D721Med (cell line): ENCODE measurements around the gene SIGLEC7.

ENCODE experiments used
- DNase-seq: peaks from one replicate; pipeline ENCODE4 v3.0.0; 2011; ENCODE audit warnings: low spot score; ENCODE audit not compliant: insufficient read length
- FAIRE-seq: peaks from 2 replicates; lab custom pipeline; 2011; peaks lifted over from hg19 to GRCh38; lab: Jason Lieb, UNC
- TF ChIP-seq, protein P1 (sequence below): IDR thresholded peaks from 2 replicates; pipeline ENCODE4 v1.5.1; 2012; ENCODE audit warnings: mild to moderate bottlenecking, control low read depth; ENCODE audit not compliant: insufficient read depth; ENCODE audit errors: missing control alignments

Gene SIGLEC7

GRCh38 chr19:51158474-51159129, 16.5 kb downstream of the SIGLEC7 start:
- TF ChIP-seq, protein P1, sequence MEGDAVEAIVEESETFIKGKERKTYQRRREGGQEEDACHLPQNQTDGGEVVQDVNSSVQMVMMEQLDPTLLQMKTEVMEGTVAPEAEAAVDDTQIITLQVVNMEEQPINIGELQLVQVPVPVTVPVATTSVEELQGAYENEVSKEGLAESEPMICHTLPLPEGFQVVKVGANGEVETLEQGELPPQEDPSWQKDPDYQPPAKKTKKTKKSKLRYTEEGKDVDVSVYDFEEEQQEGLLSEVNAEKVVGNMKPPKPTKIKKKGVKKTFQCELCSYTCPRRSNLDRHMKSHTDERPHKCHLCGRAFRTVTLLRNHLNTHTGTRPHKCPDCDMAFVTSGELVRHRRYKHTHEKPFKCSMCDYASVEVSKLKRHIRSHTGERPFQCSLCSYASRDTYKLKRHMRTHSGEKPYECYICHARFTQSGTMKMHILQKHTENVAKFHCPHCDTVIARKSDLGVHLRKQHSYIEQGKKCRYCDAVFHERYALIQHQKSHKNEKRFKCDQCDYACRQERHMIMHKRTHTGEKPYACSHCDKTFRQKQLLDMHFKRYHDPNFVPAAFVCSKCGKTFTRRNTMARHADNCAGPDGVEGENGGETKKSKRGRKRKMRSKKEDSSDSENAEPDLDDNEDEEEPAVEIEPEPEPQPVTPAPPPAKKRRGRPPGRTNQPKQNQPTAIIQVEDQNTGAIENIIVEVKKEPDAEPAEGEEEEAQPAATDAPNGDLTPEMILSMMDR, result peak; percentile 49
- no peak for FAIRE-seq
- DNase-seq, result no peak

GRCh38 chr19:51159656-51160055, 17.6 kb downstream of the SIGLEC7 start:
- FAIRE-seq (no peak), DNase-seq (no peak)
- TF ChIP-seq, protein P1, result no peak

DNA sequence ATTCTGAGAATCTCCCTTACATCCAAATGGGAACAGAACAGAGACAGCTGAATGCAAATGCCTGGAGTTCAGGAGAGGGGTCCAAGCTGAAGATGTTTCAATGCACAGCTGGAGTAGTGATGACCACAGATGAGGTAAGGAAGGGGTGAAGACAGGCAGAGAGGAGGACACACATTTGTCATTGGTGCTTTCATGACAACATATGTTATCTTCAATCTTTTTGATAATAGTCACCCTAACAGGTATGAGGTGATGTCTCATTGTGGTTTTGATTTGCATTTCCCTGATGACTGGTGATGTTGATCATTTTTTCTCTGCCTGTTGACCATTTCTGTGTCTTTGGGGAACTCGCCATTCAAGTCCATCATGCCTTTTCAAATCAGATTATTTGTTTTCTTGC, 19.2 kb downstream of the SIGLEC7 start:
- DNase-seq, result no peak
- TF ChIP-seq, protein P1, result no peak
- no peak for FAIRE-seq

- FAIRE-seq, result no peak
Observed at GRCh38 chr19:51161867-51162496, 19.9 kb downstream of the SIGLEC7 start.

GRCh38 chr19:51163257-51163656, 21.2 kb downstream of the SIGLEC7 start:
- no peak for DNase-seq
- FAIRE-seq, result no peak
- TF ChIP-seq, protein P1, result no peak

More at GRCh38 chr19:51161867-51162496, 19.9 kb downstream of the SIGLEC7 start:
- TF ChIP-seq, protein P1, result no peak
- DNase-seq, result no peak

GRCh38 chr19:51164215-51164614, 22.1 kb downstream of the SIGLEC7 start:
- FAIRE-seq (no peak), DNase-seq (no peak)
- TF ChIP-seq, protein P1, result no peak

DNA sequence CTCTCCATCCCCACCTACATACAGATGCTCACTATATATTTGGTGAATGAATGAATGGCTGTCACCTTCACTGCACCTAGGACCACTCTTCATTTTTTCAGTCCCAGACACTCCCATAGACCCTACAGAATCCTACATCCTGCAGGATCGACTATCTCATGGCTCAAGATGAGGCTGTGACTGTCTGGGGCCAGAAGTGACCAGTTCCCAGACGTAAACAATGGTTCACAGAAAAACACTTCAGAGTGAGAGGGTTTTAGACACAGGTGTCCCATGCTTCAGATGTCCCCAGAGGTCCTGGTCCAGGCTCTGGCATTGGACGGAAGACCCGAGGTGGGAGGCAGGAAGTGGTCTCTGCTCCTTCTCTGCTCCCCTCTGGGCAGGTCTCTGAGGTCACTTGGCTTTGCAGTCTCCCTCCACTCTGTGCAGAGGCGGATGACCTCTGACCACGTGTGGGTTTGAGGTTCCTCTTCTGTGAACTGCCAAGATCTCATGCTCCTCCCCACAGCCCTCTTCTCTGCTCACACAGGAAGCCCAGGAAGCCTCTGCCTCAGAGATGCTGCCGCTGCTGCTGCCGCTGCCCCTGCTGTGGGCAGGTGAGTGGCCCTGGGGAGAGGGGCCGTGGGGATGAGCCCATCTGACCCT, 24.9 kb downstream of the SIGLEC7 start:
- FAIRE-seq, result no peak
- DNase-seq, result no peak

More for the DNA sequence above, 24.9 kb downstream of the SIGLEC7 start:
- TF ChIP-seq, protein P1, result no peak
